GM23338 (cell line): ENCODE results near the gene GPC5. TPM values are rescaled to one million over a fixed set of nuclear protein-coding genes. Genes with fewer than 3 reads are reported as not detected.

Experiments used
- ATAC-seq: fragments of 200-7000 bp; cut with Tn5 transposase; 3 replicates; pipeline ENCODE4 v1.9.1; 2020
- DNase-seq: peaks from one replicate; pipeline ENCODE4 v3.0.0-alpha.2; 2015; ENCODE audit warnings: low spot score
- H2AFZ ChIP-seq: fragments of 200-600 bp; sonication (generic); 2 replicates; pipeline ENCODE4 v1.8.0; 2016; ENCODE audit warnings: antibody characterized with exemption, mild to moderate bottlenecking, moderate library complexity
- H3F3A ChIP-seq: fragments of 200-600 bp; sonication (generic); replicated peaks from 2 replicates; pipeline ENCODE4 v1.8.0; 2017; ENCODE audit warnings: antibody characterized with exemption, mixed run types, low read depth
- H3K27ac ChIP-seq: fragments of 200-600 bp; sonication (generic); 2 replicates; pipeline ENCODE4 v1.6.1; 2016; ENCODE audit warnings: low read depth
- H3K27me3 ChIP-seq: fragments of 200-600 bp; sonication (generic); 2 replicates; pipeline ENCODE4 v1.8.0; 2016; ENCODE audit warnings: mild to moderate bottlenecking, mixed run types, moderate library complexity; ENCODE audit not compliant: insufficient read depth
- H3K36me3 ChIP-seq: fragments of 200-600 bp; sonication (generic); 2 replicates; pipeline ENCODE4 v1.8.0; 2016; ENCODE audit warnings: mild to moderate bottlenecking; ENCODE audit not compliant: insufficient read depth
- H3K4me1 ChIP-seq: fragments of 200-600 bp; sonication (generic); 2 replicates; pipeline ENCODE4 v1.8.0; 2016; ENCODE audit warnings: mild to moderate bottlenecking, moderate library complexity; ENCODE audit not compliant: insufficient read depth
- H3K4me2 ChIP-seq: fragments of 200-600 bp; sonication (generic); 2 replicates; pipeline ENCODE4 v1.7.1; 2017; ENCODE audit warnings: mixed run types
- H3K4me3 ChIP-seq: fragments of 200-600 bp; sonication (generic); 2 replicates; pipeline ENCODE4 v1.6.1; 2016; ENCODE audit warnings: mixed run types
- H3K79me2 ChIP-seq: fragments of 200-600 bp; sonication (generic); replicated peaks from 2 replicates; pipeline ENCODE4 v1.8.0; 2017; ENCODE audit warnings: mild to moderate bottlenecking; ENCODE audit not compliant: insufficient read depth
- H3K9me2 ChIP-seq: fragments of 200-600 bp; sonication (generic); 2 replicates; pipeline ENCODE4 v1.8.0; 2017; ENCODE audit not compliant: insufficient read depth
- H4K20me1 ChIP-seq: fragments of 200-600 bp; sonication (generic); replicated peaks from 2 replicates; pipeline ENCODE4 v1.8.0; 2017; ENCODE audit warnings: mild to moderate bottlenecking; ENCODE audit not compliant: insufficient read depth
- H3K27ac Mint-ChIP-seq: 2 replicates; pipeline ENCODE4 v1.8.0; 2020; ENCODE audit warnings: inconsistent platforms, mild to moderate bottlenecking, moderate library complexity, mixed read lengths
- H3K27me3 Mint-ChIP-seq: 3 replicates; pipeline ENCODE4 v1.8.0; 2022; ENCODE audit warnings: low read depth, mild to moderate bottlenecking, moderate library complexity, mixed read lengths, inconsistent platforms; ENCODE audit not compliant: insufficient read depth, poor library complexity
- H3K36me3 Mint-ChIP-seq: 3 replicates; pipeline ENCODE4 v1.8.0; 2021; ENCODE audit warnings: low read depth, mild to moderate bottlenecking, inconsistent platforms, moderate library complexity, mixed read lengths
- H3K4me1 Mint-ChIP-seq: 3 replicates; pipeline ENCODE4 v1.8.0; 2020; ENCODE audit warnings: mild to moderate bottlenecking, inconsistent platforms, mixed read lengths
- H3K4me3 Mint-ChIP-seq: 3 replicates; pipeline ENCODE4 v1.8.0; 2021; ENCODE audit warnings: moderate library complexity, mild to moderate bottlenecking, inconsistent platforms, mixed read lengths
- H3K9me3 Mint-ChIP-seq: 3 replicates; pipeline ENCODE4 v1.8.0; 2020; ENCODE audit warnings: moderate library complexity, mild to moderate bottlenecking, inconsistent platforms, mixed read lengths
- CREB1 ChIP-seq: fragments of 250-450 bp; sonication (Bioruptor Pico); IDR thresholded peaks from 2 replicates; pipeline ENCODE4 v1.5.0; 2020; ENCODE audit warnings: low read depth, mild to moderate bottlenecking, moderate library complexity
- CTCF ChIP-seq, 2 experiments: fragments of 200-600 bp in 1 of 2; sonication (generic) in 1 of 2; conservative IDR thresholded peaks; 2 replicates each; pipeline versions ENCODE4 v1.5.1 to v1.6.1; 2016 to 2017; ENCODE audit warnings: antibody characterized with exemption in 2 of 2, low read depth in 2 of 2, mild to moderate bottlenecking in 2 of 2, moderate library complexity in 1 of 2
- ETS1 ChIP-seq: IDR thresholded peaks from 2 replicates; pipeline ENCODE4 v1.6.1; 2016; ENCODE audit warnings: antibody characterized with exemption
- EZH2 ChIP-seq: fragments of 200-600 bp; sonication (generic); IDR thresholded peaks from one replicate; pipeline ENCODE4 v1.8.0; 2017; ENCODE audit warnings: antibody characterized with exemption, mild to moderate bottlenecking, low read depth; ENCODE audit not compliant: unreplicated experiment
- EZH2phosphoT487 ChIP-seq: fragments of 200-600 bp; sonication (generic); IDR thresholded peaks from one replicate; pipeline ENCODE4 v1.8.1; 2018; ENCODE audit warnings: antibody characterized with exemption; ENCODE audit not compliant: unreplicated experiment
- JUNB ChIP-seq: IDR thresholded peaks from one replicate; pipeline ENCODE4 v1.6.1; 2016; ENCODE audit warnings: antibody characterized with exemption; ENCODE audit not compliant: unreplicated experiment
- NANOG ChIP-seq: IDR thresholded peaks from 2 replicates; pipeline ENCODE4 v1.6.1; 2016; ENCODE audit warnings: antibody characterized with exemption, borderline replicate concordance
- POLR2AphosphoS5 ChIP-seq: IDR thresholded peaks from 2 replicates; pipeline ENCODE4 v1.6.1; 2016; ENCODE audit warnings: antibody characterized with exemption, low read depth
- REST ChIP-seq: IDR thresholded peaks from one replicate; pipeline ENCODE4 v1.6.1; 2018; ENCODE audit warnings: antibody characterized with exemption; ENCODE audit not compliant: unreplicated experiment
- STAT1 ChIP-seq: IDR thresholded peaks from one replicate; pipeline ENCODE4 v1.6.1; 2016; ENCODE audit warnings: antibody characterized with exemption; ENCODE audit not compliant: unreplicated experiment
- ZNF114 ChIP-seq: fragments of 250-450 bp; sonication (Bioruptor Pico); IDR thresholded peaks from 2 replicates; pipeline ENCODE4 v1.5.0; 2020; ENCODE audit warnings: mild to moderate bottlenecking, moderate library complexity
- ZNF331 ChIP-seq: fragments of 250-450 bp; sonication (Bioruptor Pico); IDR thresholded peaks from 2 replicates; pipeline ENCODE4 v1.5.0; 2020; ENCODE audit warnings: low read depth, mild to moderate bottlenecking, moderate library complexity
- ZNF462 ChIP-seq: fragments of 250-450 bp; sonication (Bioruptor Pico); IDR thresholded peaks from 2 replicates; pipeline ENCODE4 v1.5.0; 2020; ENCODE audit warnings: mild to moderate bottlenecking, moderate library complexity
- polyA plus RNA-seq: library from polyadenylated mRNA; unstranded; fragments of >200 nt; fragmentation: Nextera tagmentation; extraction: Ambion mirVana; gene quantifications from 2 replicates; pipeline ENCODE4 v1.2.1, GENCODE V29; 2016
- total RNA-seq: library from RNA; depleted of rRNA; stranded (reverse); fragments of >200 nt; shearing (Covaris generic); gene quantifications from 2 replicates; pipeline ENCODE4 v1.2.3, GENCODE V29; 2014

GPC5 gene
- total and polyA plus RNA-seq, 2 experiments from 2014 or later = 0.95 to 1.1 TPM

GRCh38 chr13:92270990-92271389 is 872.6 kb downstream of the GPC5 start (continued):
- no peak for TF ChIP-seq ZNF114

- Histone ChIP-seq H3K4me1 (no peaks in the 10 kb centered on the region), H3K79me2 (no peaks in the 10 kb centered on the region), H2AFZ (no peak overlapping the region), H3K27me3 (no peaks in the 10 kb centered on the region), H3K4me3 (no peak overlapping the region), H3K9me2 (no peaks in the 10 kb centered on the region), H3K27ac (no peak overlapping the region), H3F3A (no peaks in the 10 kb centered on the region), H4K20me1 (no peaks in the 10 kb centered on the region), H3K36me3 (no peaks in the 10 kb centered on the region), H3K4me2 (no peak overlapping the region)
- TF ChIP-seq EZH2phosphoT487 (no peak), ETS1 (no peak), NANOG (no peak), STAT1 (no peak), EZH2 (no peak), ZNF114 (no peak), CTCF (conservative IDR thresholded peaks at IDR 0.05; ENCODE audit: low read depth in 2 of 2) (no peak), REST (no peak), CREB1 (no peak), JUNB (no peak), POLR2AphosphoS5 (no peak), ZNF331 (CRISPR knock-in tag) (no peak), ZNF462 (no peak)
- DNase-seq (no peak), ATAC-seq (no peak)
- Mint-ChIP-seq H3K36me3 (no peaks in the 10 kb centered on the region), H3K27ac (no peak overlapping the region), H3K4me3 (no peak overlapping the region), H3K4me1 (no peaks in the 10 kb centered on the region), H3K9me3 (no peaks in the 10 kb centered on the region), H3K27me3 (no peaks in the 10 kb centered on the region)
These were observed 873.8 kb downstream of the GPC5 start for GRCh38 chr13:92272177-92272576.
